Spleen (tissue), 11 donors: ENCODE results near the gene REG1A. TPM values are rescaled to one million over a fixed set of nuclear protein-coding genes. Genes with fewer than 3 reads are reported as not detected.

Source experiments
- DNase-seq: peaks from one replicate; pipeline ENCODE4 v3.0.0-alpha.2; 2020
- H3K27ac ChIP-seq, 8 donors: fragments of 200-600 bp; sonication (generic) in 7 of 8; 1 replicate in 4 of 8; 2 replicates in 4 of 8; pipeline versions ENCODE4 v1.5.0 to v1.8.0; 2016 to 2021; ENCODE audit warnings: inconsistent platforms in 4 of 8, mild to moderate bottlenecking in 4 of 8, moderate library complexity in 1 of 8
- H3K27me3 ChIP-seq, 7 donors: fragments of 200-600 bp; sonication (generic) in 6 of 7; replicated peaks in 1 of 7; 1 replicate in 4 of 7; 2 replicates in 3 of 7; pipeline versions ENCODE4 v1.5.0 to v1.8.0; 2016 to 2021; ENCODE audit warnings: inconsistent platforms in 3 of 7, mild to moderate bottlenecking in 1 of 7
- H3K36me3 ChIP-seq, 6 donors: fragments of 200-600 bp; sonication (generic) in 5 of 6; 1 replicate in 4 of 6; 2 replicates in 2 of 6; pipeline versions ENCODE4 v1.5.0 to v1.8.0; 2016 to 2021; ENCODE audit warnings: inconsistent platforms in 2 of 6
- H3K4me1 ChIP-seq, 6 donors: fragments of 200-600 bp; sonication (generic) in 5 of 6; 1 replicate in 3 of 6; 2 replicates in 3 of 6; pipeline versions ENCODE4 v1.5.0 to v1.8.0; 2016 to 2021; ENCODE audit warnings: inconsistent platforms in 3 of 6
- H3K4me3 ChIP-seq, 8 donors: fragments of 200-600 bp; sonication (generic) in 7 of 8; 1 replicate in 4 of 8; 2 replicates in 4 of 8; pipeline versions ENCODE4 v1.5.0 to v1.8.0; 2016 to 2021; ENCODE audit warnings: inconsistent platforms in 4 of 8, mild to moderate bottlenecking in 4 of 8, moderate library complexity in 2 of 8
- H3K9me3 ChIP-seq, 8 donors: fragments of 200-600 bp; sonication (generic) in 7 of 8; 1 replicate in 4 of 8; 2 replicates in 4 of 8; pipeline versions ENCODE4 v1.5.0 to v1.8.0; 2016 to 2021; ENCODE audit warnings: inconsistent platforms in 4 of 8
- CTCF ChIP-seq, 11 experiments: fragments of 200-600 bp in 7 of 11; fragments of 450-650 bp in 4 of 11; sonication (generic) in 4 of 11; IDR thresholded peaks in 8 of 11; conservative IDR thresholded peaks in 3 of 11; 1 replicate in 7 of 11; 2 replicates in 4 of 11; pipeline versions ENCODE4 v1.4.0 to v1.8.0; 2016 to 2021; ENCODE audit warnings: antibody characterized with exemption in 11 of 11, inconsistent platforms in 4 of 11, mild to moderate bottlenecking in 1 of 11
- POLR2A ChIP-seq, 3 donors: fragments of 450-650 bp; IDR thresholded peaks; one replicate each; pipeline ENCODE4 v1.5.1; 2017; ENCODE audit warnings: antibody characterized with exemption in 3 of 3, mild to moderate bottlenecking in 1 of 3
- POLR2AphosphoS5 ChIP-seq, 3 donors: sonication (generic); formaldehyde crosslinking; IDR thresholded peaks; one replicate each; pipeline ENCODE4 v1.5.1; 2017; ENCODE audit warnings: antibody characterized with exemption in 3 of 3
- WGBS, 5 donors: extraction: QIAGEN DNeasy Blood & Tissue Kit in 3 of 5; methylation state at CpG; one replicate each; pipeline versions ENCODE4 v1.1.5 to v1.1.7; 2013 to 2018; 5-methylcytosine and 5-hydroxymethylcytosine counted together
- intact Hi-C: fragments of 100-400 bp; cut with DNase I; formaldehyde crosslinking; loops from one replicate; pipeline ENCODE4 v1.15.0; 2023; ENCODE audit warnings: low total_unique reads
- polyA plus RNA-seq, 3 donors: library from polyadenylated mRNA; stranded (reverse); fragments of 200-250 nt; gene quantifications; one replicate each; pipeline ENCODE4 v1.2.1, GENCODE V29; 2013
- total RNA-seq, 7 donors: library from RNA; depleted of rRNA in 3 of 7; stranded (reverse); fragments of >200 nt in 3 of 7; fragmentation: NEBNext Ultra II Directional in 4 of 7; extraction: Animal tissue kit (Norgen Biotek cat#: 25700) in 4 of 7; gene quantifications; one replicate each; pipeline versions ENCODE4 v1.1.0 to v1.2.1, GENCODE V29; 2016 to 2021
- donor health status: healthy with polysubstance abuse.
- donor health status: DM: no; HTN: no; CAD: no; lungs with moderate emphysema.
- donor health status: DM: no; HTN: no; CAD: no.
- donor health status: Bipolar disorder and iron deficiency.
- donor health status: healthy.
- donor health status: DM: no; HTN: no; CAD: no.
- donor health status: DM: yes; HTN: yes; CAD: no.

Gene REG1A
- total and polyA plus RNA-seq, 10 donors = 2.2 to 8.0 (median 3.8) TPM; not detected in 4

- WGBS, 5 donors = 89 to 93% (median 90%) methylated on average over 4 of the region's 4 CpGs
Measured at GRCh38 chr2:79090693-79091092, 29.6 kb upstream of the REG1A start.

GRCh38 chr2:79097843-79098242 lies 22.4 kb upstream of the REG1A start:
- Histone ChIP-seq H3K27ac (no peak overlapping the region), H3K4me1 (no peaks in the 10 kb centered on the region), H3K4me3 (no peak overlapping the region), H3K36me3 (no peaks in the 10 kb centered on the region), H3K9me3 (peaks cover 0 to 54% (median 13%) of the 10 kb centered on the region in 8 donors), H3K27me3 (no peaks in the 10 kb centered on the region)
- TF ChIP-seq POLR2A (IDR thresholded peaks at IDR 0.05) = no peak
- TF ChIP-seq CTCF (IDR thresholded peaks at IDR 0.05 in 8 of 11, conservative IDR thresholded peaks at IDR 0.05 in 3 of 11) = no peak
- no peak for TF ChIP-seq POLR2AphosphoS5 (IDR thresholded peaks at IDR 0.05)
- intact Hi-C loops = no loop called here
- WGBS, 5 donors = 87 to 98% (median 88%) methylated on average over 6 of the region's 6 CpGs
- DNase-seq = no peak

More at GRCh38 chr2:79090693-79091092, 29.6 kb upstream of the REG1A start:
- no peak overlapping the region for H3K27ac ChIP-seq
- no peaks in the 10 kb centered on the region for H3K27me3 ChIP-seq
- H3K4me1 ChIP-seq = no peaks in the 10 kb centered on the region
- H3K9me3 ChIP-seq = peaks cover 0 to 12% (median 0%) of the 10 kb centered on the region in 8 donors
- no peak overlapping the region for H3K4me3 ChIP-seq
- no peaks in the 10 kb centered on the region for H3K36me3 ChIP-seq
- DNase-seq = no peak
- intact Hi-C loops = no loop called here
- no peak for TF ChIP-seq POLR2A (IDR thresholded peaks at IDR 0.05)

GRCh38 chr2:79099140-79099686 lies 21.1 kb upstream of the REG1A start:
- no peaks in the 10 kb centered on the region for H3K4me1 ChIP-seq
- no peaks in the 10 kb centered on the region for H3K36me3 ChIP-seq
- no peak for TF ChIP-seq CTCF (IDR thresholded peaks at IDR 0.05 in 8 of 11, conservative IDR thresholded peaks at IDR 0.05 in 3 of 11)
- TF ChIP-seq POLR2A (IDR thresholded peaks at IDR 0.05) = no peak
- no peak for TF ChIP-seq POLR2AphosphoS5 (IDR thresholded peaks at IDR 0.05)
- no peak for DNase-seq
- H3K27me3 ChIP-seq = no peaks in the 10 kb centered on the region
- H3K9me3 ChIP-seq = peaks cover 0 to 45% (median 13%) of the 10 kb centered on the region in 8 donors
- no peak overlapping the region for H3K27ac ChIP-seq
- H3K4me3 ChIP-seq = no peak overlapping the region
- 48 to 61% (median 49%) methylated on average over 5 to 7 of the region's 7 CpGs for WGBS, 5 donors
- intact Hi-C loops = no loop called here

GRCh38 chr2:79100285-79100684 lies 20.0 kb upstream of the REG1A start:
- H3K9me3 ChIP-seq = peaks cover 0 to 45% (median 13%) of the 10 kb centered on the region in 8 donors
- H3K4me3 ChIP-seq = no peak overlapping the region
- no peaks in the 10 kb centered on the region for H3K4me1 ChIP-seq
- TF ChIP-seq POLR2AphosphoS5 (IDR thresholded peaks at IDR 0.05) (no peak), CTCF (IDR thresholded peaks at IDR 0.05 in 8 of 11, conservative IDR thresholded peaks at IDR 0.05 in 3 of 11) (no peak), POLR2A (IDR thresholded peaks at IDR 0.05) (no peak)
- no peak for DNase-seq
- intact Hi-C loops = no loop called here
- no peak overlapping the region for H3K27ac ChIP-seq
- H3K27me3 ChIP-seq = no peaks in the 10 kb centered on the region
- H3K36me3 ChIP-seq = no peaks in the 10 kb centered on the region
- 48 to 64% (median 55%) methylated on average over 1 of the region's 1 CpG for WGBS, 5 donors
